HG02642 (cell line): ENCODE results near the gene ZNF317.
"Not testable (repeated sequence)": the region's sequence is repeated elsewhere in the genome, so short reads cannot be mapped to it uniquely, and the experiment has no call there.

Source experiments
- ATAC-seq: cut with Tn5 transposase; IDR thresholded peaks from one replicate; pipeline ENCODE4 v1.9.1; 2021; ENCODE audit warnings: mild to moderate bottlenecking; ENCODE audit not compliant: unreplicated experiment, poor library complexity

ZNF317 gene

DNA sequence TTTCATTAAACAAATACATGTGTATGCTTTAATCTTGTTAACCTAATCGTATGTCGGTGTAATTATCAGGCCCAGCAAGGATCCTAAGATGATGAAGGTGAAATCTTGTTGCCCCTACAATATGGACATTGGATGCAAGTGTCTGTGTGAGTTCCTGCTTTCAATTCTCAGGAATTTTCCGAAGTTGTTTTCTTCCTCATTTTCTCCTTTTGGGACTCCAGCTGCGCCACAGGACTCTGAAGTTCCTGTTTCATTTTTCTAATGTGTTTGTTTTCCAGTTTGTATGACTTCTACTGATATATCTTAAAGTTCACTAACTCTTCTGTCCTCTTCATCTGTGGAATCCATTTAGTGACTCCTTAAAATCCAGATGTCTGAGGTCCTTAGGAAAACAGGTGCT is 26.6 kb downstream of the ZNF317 start:
- no peak for ATAC-seq

DNA sequence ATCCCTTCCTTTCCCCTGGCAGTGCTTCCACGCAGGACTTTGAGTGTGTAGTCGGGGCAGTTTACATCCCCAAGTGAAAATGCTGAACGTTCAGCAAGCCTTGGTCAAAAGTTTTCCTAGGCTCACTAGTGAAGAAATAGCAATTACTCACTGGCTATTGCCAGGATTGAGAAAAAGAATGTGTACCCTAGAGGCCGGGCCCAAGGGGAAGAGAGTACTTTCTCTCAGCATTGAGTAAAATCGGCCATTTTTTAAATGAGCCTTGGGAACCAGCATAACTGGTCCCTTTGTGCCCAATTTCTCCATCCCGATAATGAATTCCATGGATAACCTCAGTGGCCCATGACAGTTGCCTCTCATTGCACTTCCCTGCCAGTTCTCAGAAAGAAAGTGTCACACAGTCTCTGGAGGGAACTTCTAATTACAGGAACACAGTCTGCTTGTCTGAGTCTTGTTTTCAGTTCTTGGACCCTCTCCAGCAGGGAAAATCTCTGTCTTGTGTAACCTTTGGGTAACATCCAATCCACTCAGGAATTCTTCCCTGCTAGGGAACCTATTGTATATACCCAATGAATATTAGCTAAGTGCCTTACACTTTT is 31.3 kb downstream of the ZNF317 start:
- ATAC-seq: no peak

- no peak for ATAC-seq
Measured at GRCh38 chr19:9175326-9175725, 35.1 kb downstream of the ZNF317 start.

GRCh38 chr19:9178901-9179300 is 38.7 kb downstream of the ZNF317 start, which contains the start of gene OR7D2:
Gene OR7D2, plus strand, starts transcription at chr19:9178979. Its CDS starts 6,803 bp downstream, at chr19:9185782.
- ATAC-seq: no peak

DNA sequence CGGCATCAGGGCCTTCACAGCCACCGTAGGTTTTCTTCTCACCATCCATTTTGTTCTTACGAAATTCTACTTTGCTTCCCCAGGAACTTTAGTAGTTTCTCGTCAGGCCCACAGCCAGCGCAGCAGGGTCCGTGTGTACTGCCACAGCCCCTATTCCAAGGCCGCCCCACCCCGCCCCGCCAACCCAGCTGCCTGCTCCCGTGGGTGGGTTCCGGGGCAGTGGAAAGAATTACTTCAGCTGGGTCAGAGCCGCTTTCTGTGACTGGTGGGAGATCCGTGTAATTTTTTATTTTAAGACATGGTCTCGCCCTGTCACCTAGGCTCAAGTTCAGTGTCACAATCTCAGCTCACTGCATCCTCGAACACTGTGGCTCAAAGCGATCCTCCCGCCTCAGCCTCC is 42.8 kb downstream of the ZNF317 start:
- ATAC-seq: no peak

GRCh38 chr19:9187191-9187590 is 47.0 kb downstream of the ZNF317 start:
- ATAC-seq: no peak

DNA sequence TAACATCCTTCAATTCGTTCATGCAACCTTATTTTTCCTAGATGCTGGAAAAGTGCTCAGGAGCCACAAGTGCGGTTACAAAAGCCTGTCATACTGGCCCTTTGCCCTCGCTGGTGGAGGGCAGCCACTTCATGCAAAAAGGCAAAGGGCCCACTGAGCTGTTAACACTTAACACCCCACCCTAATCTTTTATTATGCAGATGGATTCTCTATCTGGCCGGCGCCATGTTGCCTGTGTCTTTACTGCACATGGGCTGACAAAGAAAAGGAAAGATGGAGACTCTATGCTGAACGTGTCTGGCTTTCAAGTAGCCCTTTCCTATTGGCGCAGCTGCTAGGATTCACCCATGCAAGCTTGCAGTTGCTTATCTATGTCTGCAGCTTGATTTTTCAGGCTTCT is 49.3 kb downstream of the ZNF317 start:
- no peak for ATAC-seq

DNA sequence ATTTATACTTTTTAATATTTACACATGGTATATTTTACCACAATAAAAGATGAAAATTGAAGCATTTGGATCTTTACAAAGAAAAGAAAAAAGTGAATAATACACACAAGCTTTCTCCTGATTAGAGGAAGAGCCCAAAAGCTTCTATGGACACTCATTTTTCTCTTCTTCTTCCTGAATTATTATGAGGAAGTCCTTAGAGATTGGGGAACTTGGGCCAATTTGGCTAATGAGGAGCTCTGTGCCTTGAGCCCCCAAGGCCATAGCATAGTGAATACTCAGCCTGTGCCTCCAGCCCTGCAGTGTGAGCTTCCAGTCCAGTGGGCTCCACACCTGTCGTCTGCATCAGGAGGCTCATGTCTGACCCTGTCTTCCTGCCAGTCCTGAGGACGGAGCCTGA is 57.8 kb downstream of the ZNF317 start:
- not testable (repeated sequence) for ATAC-seq

DNA sequence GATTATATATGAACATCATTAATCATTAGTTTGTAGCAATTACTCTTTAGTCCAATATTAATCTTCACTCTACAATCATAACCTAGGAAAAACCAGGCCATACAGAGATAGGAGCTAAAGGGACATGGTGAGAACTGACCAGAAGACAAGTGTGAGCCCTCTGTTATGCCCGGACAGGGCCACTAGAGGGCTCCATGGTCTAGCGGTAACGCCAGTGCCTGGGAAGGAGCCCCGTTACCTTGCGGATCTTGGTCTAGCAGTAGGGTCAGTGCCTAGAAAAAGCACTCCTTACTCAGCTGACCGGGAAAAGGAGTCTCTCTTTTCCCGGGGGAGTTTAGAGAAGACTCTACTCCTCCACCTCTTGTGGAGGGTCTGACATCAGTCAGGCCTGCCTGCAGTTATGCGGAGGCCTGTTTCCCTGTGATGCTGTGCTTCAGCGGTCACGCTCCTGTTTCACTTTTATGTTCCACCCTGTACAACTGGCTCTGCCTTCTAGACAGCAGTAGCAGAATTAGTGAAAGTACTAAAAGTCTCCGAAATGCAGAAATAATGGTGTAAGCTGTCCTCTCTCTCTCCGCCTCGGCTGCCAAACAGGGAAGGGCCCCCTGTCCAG is 65.4 kb downstream of the ZNF317 start:
- no peak for ATAC-seq
